Myocyte (in vitro differentiated cells): ENCODE data around the gene TACC2. TPM values are rescaled to one million over a fixed set of nuclear protein-coding genes. Genes with fewer than 3 reads are reported as not detected.

Source experiments
- DNase-seq: peaks from one replicate; pipeline ENCODE4 v3.0.0-alpha.2; 2012; ENCODE audit warnings: low read depth
- total RNA-seq: library from RNA; depleted of rRNA; stranded (reverse); fragments of >200 nt; gene quantifications from 2 replicates; pipeline ENCODE4 v1.2.3, GENCODE V29; 2014

The TACC2 gene
- total RNA-seq, 1 donor from 2014 or later: 34.1 TPM

- no peak for DNase-seq
Measured at GRCh38 chr10:122264931-122265330, 276.0 kb downstream of the TACC2 start.

- no peak for DNase-seq
Measured at GRCh38 chr10:122265896-122266295, 276.9 kb downstream of the TACC2 start.

- peak; percentile 38 for DNase-seq
Measured at GRCh38 chr10:122267849-122268737, 279.1 kb downstream of the TACC2 start.

- DNase-seq: no peak
Measured at GRCh38 chr10:122269059-122269687, 280.2 kb downstream of the TACC2 start.

DNA sequence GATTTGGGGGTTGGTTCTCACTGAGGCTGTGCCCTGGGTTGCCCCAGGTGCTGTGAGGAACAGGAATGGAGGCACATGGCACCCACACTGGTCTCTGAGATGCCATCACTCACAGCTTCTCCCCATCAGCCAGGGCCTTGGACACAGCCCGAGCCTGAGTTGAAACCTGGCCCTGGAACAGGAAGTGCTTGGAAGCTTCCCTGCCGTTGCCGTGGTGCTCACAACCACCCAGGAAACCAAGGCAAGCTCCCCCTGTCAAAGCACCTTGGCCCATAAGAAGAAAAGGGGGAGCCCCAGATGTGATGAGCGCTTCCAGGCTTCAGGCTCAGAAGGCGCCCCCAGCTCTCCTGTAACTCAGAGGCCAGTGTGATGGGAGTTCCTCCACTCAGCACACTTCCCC is 282.1 kb downstream of the TACC2 start, which contains the start of gene BTBD16:
BTBD16 (plus strand) TSS at position 221 of the 400 bp plus-strand sequence. CDS start 3,786 bp downstream, outside the sequence.
- no peak for DNase-seq

- no peak for DNase-seq
Measured at GRCh38 chr10:122273966-122274545, 285.1 kb downstream of the TACC2 start.

GRCh38 chr10:122276611-122277208 is 287.7 kb downstream of the TACC2 start:
- DNase-seq: peak; percentile 27

- no peak for DNase-seq
Measured at GRCh38 chr10:122277526-122278136, 288.7 kb downstream of the TACC2 start.

GRCh38 chr10:122279725-122280141 is 290.8 kb downstream of the TACC2 start:
- peak; percentile 80 for DNase-seq

DNA sequence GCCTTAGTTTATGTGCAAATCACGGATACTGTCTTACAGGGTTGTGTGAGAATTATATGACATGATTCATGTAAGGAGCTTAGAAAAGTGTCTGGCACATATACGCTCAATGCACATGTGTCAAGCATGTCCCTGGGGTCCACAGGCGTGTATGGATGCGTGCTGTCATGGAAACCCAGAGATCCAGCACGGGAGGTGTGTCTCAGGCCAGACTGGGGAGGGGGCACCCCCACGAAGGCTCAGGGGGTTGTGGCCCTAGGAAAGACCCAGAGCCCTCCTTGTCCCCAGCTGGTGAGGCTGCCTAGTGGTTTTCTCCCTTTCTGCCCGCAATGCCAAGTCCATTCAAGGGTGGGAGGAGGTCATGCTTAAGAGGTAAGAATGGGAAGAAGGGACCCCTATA is 291.2 kb downstream of the TACC2 start:
- DNase-seq: no peak

GRCh38 chr10:122281018-122281626 is 292.2 kb downstream of the TACC2 start:
- DNase-seq: no peak

GRCh38 chr10:122281751-122282150 is 292.8 kb downstream of the TACC2 start:
- DNase-seq: no peak

- peak; percentile 89 for DNase-seq
Measured at GRCh38 chr10:122282253-122282671, 293.3 kb downstream of the TACC2 start.

GRCh38 chr10:122282909-122283308 is 293.9 kb downstream of the TACC2 start:
- no peak for DNase-seq

DNA sequence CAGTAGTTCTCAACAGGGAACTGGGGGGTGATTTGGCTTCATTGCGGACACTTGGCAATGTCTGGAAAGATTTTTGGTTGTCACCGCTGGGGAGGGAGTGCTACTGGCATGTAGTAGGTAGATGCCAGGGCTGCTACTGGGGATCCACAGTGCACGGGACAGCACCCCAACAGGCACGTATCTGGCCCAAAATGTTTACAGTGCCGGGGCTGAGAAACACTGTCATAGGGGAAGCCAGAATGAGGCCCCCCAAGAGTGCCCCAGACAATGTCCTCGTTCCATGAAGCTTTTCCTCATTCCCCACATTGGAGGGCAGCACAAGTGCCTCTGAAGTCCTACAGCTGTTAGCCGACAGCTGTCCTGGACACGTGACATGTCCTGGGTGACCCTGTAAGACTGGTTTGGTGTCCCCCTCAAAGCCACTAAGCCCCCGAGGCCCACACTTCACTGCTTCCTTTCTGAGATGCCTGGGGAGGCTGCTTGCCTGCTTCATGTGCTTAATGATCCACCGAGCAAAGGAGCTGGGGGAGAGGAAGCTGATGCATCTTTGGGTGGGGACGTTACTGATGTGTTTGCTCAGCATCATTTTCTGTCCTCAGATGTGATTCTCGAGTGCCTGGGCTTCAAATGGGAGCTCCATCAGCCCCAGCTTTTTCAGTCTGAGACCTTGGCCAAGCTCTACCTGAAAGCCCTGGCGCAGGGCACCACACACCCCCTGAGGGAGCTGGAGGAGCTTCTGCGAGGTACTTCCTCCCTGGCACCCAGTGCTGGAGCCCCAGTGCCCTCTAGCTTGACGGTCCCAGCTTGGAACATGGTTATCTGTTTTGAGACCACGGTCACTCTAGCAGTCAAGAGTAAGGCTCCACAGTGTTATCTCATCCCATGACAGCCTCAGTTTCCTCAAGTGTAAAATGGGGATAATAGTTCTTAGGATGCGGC is 296.8 kb downstream of the TACC2 start:
- DNase-seq: peak; percentile 80

DNA sequence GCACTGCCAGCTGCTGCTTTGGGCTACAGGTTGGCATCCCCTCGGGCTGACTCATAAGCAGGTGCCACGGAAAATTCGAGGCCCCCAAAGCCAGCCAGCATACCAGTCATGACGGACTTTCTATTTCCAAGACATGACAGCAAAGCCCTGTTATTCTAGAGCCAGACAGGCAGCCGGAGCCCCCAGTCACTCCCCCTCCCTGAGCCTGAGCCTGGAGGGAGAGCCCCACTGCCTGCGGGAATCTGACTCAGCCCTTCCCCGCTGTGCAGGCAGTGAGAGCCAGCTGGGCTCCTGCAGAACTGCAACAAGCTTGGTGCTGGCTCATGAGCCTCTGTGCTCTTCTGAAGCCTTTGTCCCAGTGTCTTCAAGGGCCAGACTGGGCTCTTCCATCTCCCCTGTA is 297.9 kb downstream of the TACC2 start:
- peak; percentile 99 for DNase-seq

- peak; percentile 88 for DNase-seq
Measured at GRCh38 chr10:122287570-122287969, 298.6 kb downstream of the TACC2 start.

- peak; percentile 37 for DNase-seq
Measured at GRCh38 chr10:122288262-122288661, 299.3 kb downstream of the TACC2 start.

DNA sequence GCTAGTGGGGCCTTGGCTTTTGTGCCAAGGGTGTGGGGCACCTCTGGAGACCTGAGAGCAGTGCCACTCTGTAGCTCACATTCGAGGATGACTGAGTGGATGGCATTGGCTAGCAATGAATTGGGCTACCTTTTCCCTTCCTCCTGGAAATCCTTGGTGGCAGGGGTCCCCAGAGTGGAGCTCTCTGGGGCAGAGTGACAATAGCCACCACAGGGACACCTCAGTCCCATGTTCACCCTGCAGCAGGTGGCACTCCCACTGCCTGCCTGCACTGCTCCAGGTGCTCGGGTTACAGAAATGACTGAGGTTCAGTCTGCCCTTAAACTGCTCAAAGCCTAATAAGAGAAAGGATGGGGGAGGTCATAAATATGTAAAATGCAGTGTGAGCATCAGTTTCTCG is 300.0 kb downstream of the TACC2 start:
- DNase-seq: peak; percentile 44

DNA sequence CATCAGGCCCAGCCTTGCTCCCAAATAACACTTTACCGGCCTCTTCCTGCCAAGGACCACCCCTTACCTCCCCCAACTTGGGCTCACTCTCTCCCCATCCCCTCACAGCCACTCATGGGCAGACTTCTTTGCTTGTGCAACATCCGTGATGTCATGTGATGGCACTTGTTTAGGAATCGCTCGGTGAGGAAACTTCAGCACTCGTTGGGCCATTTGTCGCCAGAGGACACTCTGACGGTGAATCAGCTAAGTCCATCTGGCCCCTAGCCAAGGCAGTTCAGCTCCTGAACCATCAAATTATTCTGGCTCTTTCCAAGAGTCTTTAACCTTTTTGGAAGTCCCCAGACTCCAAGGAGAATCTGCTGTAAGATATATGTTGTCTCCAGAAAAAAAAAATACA is 301.4 kb downstream of the TACC2 start:
- DNase-seq: no peak
